GM18502 (cell line): ENCODE measurements around the gene TNS3.

ENCODE experiments used
- ATAC-seq: cut with Tn5 transposase; IDR thresholded peaks from one replicate; pipeline ENCODE4 v1.9.1; 2021; ENCODE audit warnings: mild to moderate bottlenecking; ENCODE audit not compliant: unreplicated experiment, poor library complexity

Gene TNS3

DNA sequence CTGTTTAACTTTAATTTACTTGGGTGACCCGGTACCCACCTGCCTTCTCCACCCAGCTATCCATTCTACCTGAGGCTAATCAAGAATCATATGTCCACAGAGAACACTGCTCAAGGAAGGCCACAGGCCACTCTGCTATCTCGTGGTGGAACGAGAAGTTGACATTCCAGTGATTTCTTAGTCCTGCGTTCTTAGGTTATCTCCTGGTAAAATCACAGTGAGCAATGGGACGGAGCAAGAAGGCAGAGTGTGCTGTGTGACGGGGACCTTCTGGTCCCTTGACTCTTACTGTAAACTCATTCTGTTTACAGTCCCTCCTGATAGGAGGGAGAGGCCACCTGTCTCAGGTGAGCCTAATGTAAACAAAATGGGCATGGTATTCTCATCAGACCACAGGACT is 256.6 kb downstream of the TNS3 start:
- ATAC-seq = no peak

DNA sequence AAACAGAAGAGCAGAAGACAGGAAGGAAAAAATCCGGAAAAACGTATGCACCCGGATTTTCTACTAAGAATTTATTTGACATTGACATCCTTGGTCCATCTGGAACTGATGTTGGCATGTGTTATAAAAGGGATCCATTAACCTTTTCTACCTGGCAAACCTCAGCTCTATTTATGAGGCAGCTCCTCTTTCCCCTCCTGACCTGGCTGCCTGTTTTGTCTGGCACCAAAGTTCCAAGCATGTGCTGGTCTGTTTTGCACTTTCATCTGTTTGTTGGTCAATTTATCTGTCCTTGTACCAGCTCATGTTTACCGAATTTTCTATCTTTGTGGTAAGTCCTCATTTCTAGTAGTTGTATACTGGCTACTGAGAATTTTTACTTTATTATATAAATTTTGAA is 258.0 kb downstream of the TNS3 start:
- no peak for ATAC-seq

DNA sequence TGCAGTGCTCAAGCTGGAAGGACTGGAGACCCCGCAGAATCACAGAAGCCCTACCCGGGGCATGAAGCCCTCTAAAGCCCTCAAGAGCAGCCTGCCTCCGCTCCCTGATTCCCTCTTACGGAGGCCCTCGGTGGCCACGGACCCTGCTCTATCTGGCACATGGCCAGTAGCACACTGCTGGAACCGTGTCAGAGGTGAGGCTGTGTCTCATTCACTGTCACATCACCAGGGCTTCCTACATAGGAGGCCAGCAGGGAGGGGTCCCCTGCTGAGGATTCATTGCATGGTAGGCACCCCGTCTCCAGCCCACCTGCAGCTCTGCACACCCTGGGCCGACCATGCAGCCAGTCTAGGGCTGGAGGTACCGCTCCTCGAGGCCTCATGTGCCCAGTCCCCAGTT is 259.2 kb downstream of the TNS3 start:
- ATAC-seq = no peak

DNA sequence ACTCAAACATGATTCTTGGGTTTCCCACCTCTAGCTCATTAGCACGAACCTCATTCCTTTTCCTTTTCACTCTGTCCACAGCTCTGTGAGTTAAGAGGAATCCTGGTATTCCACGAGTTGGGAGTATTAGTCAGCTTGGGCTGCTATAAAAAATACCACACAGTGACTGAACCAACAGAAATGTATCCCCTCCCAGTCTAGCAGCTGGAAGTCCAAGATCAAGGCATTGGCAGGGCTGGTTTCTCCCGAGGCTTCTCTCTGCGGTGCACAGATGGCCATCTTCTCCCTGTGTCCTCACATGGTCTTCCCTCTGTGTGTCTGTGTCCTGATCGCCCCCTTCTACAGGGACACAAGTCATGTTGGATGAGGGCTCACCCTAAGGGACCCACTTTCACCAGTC is 261.6 kb downstream of the TNS3 start:
- no peak for ATAC-seq

DNA sequence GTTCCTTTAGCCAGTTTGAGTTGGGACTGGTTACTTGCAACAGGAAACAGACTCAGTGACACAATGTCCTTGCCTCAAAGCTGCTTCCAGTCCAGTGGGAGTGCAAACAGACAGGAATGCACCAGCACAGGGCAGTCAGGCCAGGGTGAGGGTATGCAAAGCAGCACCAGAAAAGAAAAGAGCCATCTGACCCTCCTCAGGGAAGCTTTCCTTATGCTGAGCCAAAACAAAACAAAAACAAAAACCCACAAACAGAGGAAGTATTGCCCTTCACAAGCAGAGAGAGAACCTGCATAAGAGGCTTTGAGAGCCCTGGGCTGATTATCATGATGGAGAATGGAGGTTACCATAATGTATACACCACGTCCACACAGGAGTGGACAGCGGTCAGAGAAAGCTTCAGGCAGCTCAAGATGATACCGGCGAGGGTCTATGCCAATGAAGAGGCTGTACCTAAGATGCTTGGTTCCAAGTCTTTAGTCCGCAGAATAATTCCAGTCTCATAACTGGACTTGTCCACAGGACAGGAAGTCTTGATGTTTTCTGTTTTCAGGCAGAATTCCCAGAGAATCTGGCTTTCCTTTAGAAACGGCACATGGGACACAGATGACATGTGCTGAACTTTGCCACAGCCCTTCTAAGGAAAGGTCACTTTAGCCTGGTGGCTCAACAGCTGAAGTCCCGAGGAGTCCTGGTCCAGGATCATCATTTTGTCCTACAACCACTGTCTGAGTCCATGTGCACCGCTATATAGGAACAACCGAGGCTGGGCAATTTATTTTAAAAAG is 263.3 kb downstream of the TNS3 start:
- ATAC-seq = peak; percentile 79

DNA sequence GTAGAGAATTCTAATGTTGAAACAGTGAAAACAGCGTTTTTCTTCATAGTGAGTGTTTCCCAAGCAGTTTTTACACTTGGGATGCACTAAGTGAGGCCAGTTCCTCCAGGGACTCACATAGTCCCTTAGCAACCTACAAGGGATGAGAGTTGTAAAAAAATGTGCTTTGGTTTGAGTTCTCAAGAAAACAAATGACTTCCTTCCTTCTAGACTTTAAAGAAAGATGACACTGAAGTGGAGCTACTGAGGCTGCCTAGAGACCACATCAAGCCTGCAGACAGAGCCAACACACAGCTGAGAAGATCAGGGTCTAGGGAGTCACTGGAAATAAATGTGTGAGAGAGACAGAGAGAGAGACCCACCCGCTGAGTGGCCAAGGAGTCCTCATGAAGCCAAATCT is 264.4 kb downstream of the TNS3 start:
- ATAC-seq = no peak

DNA sequence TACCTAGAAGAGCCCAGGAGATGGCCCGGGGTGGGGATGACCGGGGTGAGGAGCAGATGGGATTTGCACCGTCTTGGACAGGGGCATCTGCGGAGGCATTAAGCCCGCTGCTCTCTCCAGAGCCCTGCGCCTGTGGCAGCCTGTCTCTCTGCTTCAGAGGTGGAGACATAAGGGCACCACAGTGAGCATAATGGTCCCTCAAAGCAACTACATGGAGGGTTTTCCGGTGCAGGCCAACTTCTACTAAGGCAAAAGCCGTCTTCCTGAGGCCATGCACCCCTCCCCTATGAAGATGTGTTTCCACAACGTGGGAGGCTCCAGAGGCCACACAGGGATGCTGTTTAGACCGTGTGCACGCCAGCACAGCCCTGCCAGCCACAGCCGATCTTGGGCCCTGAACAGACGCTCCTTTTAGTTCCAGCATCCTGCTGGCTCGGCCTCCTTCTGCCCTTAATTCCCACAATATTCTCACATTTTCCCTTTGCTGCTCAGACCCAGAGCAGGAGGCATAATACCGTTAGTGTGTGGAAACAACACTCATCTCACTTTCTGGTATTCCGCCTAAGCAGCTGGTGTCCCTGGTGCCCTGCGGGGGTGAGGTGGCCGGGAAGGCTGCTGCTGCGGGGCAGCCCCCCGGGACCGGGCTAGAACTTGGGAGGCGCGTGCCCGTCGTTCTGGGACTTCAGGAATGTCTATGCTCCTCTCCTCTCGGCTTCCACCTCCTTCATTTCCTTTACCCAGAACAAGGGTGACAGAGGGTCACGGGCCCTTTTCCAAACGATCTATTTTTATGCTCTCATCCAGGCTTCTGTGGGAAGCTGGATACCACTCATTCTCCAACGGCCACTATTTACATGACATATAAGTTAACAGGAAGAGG is 266.9 kb downstream of the TNS3 start:
- no peak for ATAC-seq

DNA sequence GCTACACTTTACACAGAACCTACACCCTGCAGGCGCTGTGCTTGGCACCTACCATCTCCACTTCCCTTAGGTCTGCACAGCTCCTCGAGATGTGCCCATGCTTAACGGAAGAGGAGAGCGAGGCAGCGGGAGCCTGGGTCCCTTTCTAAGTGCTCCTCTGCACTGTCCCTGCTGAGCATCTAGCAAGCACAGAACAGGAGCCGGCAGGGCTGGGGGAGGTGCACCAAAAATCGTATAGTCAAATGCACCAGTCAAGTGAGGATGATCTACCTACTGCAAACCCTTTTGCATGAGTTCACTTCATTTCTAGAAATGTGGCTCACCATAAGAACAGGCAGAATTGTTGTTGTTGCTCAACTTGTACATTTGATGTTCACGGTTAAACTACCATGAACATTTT is 267.7 kb downstream of the TNS3 start:
- ATAC-seq = no peak

DNA sequence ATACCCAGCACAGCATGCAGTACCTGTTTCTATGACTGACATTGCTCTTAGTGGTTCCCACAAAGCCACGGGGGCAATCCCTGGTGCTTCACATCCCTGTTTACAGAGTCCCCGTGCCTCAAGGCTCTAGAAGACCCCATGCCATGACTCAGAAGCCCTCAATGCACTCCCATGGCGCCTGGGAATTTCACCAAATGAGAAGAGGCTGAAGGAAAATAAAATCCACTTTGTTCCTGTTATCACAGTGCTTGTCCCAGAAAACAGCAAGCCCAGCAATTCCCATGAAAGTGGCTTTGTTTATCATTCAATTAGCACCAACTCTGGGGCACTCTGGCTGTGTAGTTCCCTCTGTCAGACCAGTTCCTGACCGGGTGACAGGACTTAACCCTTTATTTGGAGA is 268.3 kb downstream of the TNS3 start:
- no peak for ATAC-seq

DNA sequence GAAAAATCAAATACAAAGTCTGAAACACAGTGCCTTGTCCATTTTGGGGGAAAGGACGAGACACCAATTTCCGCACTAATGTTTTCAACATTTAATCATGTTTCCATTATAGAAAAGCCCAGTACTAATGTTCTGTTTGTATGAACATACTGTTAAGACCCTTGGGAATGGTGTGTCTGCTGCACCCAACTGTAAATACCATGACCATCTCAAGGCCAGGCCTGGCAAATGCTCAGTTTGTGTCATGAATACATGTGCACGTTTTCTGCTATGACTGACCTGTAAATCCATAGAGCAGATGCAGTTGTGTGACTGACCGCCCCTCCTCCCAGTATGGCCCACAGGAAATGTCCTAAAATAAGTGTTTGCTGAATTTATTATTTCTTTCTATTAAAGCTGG is 270.0 kb downstream of the TNS3 start:
- no peak for ATAC-seq

DNA sequence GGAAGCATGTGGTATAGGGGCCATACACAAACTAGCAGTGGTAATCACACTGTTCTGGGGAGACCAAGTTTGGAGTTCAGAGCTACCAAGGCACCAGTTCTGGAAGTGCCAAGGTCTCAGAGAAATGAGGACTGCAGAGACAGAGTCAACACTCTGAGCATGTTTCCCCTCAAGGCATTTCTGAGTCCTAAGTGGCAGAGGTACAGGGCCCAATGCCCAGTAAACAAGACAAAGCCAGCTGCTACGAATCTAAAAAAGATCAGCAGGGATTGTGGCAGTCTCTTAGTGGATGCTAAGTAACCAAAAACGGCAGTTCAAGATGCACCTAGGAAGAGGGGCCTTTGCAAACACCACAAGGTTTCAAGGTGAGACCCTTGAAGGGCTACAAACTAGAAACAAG is 271.9 kb downstream of the TNS3 start:
- ATAC-seq = no peak

DNA sequence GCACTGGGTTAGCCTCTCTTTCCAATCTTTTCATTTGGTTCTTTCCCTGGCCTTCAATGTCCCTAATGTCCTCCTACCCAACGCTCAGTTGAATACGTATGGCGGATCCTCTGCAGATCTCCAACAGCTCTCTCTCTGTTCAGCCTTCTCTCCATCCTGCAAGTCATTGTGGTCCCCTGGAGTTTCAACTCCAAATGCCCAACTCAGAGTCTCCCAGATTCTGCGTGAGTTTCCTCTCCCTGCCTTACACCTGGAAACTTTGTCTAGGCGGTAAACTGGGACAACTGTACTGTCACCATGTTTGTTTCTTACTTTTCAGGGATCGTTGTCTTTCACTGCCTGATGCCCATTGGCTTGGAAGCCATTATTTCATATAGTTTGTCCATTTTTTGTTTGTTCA is 273.1 kb downstream of the TNS3 start:
- no peak for ATAC-seq

DNA sequence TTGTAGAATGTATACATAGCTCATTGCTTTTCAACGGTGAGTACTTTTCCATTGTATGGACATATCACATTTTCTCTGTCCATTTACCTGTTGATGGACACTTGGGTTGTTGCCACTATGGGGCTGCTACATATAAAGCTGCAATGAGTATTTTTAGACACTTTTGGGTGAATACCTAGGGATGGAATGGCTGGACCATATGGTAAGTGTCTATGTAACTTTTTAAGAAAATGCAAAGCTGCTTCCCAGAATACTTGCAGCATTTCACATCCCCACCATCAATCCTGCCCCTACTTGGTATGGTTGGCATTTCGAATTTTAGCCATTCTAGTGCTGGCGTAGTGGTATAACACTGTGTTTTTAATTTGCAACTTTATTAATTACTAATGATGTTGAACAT is 274.6 kb downstream of the TNS3 start:
- no peak for ATAC-seq

DNA sequence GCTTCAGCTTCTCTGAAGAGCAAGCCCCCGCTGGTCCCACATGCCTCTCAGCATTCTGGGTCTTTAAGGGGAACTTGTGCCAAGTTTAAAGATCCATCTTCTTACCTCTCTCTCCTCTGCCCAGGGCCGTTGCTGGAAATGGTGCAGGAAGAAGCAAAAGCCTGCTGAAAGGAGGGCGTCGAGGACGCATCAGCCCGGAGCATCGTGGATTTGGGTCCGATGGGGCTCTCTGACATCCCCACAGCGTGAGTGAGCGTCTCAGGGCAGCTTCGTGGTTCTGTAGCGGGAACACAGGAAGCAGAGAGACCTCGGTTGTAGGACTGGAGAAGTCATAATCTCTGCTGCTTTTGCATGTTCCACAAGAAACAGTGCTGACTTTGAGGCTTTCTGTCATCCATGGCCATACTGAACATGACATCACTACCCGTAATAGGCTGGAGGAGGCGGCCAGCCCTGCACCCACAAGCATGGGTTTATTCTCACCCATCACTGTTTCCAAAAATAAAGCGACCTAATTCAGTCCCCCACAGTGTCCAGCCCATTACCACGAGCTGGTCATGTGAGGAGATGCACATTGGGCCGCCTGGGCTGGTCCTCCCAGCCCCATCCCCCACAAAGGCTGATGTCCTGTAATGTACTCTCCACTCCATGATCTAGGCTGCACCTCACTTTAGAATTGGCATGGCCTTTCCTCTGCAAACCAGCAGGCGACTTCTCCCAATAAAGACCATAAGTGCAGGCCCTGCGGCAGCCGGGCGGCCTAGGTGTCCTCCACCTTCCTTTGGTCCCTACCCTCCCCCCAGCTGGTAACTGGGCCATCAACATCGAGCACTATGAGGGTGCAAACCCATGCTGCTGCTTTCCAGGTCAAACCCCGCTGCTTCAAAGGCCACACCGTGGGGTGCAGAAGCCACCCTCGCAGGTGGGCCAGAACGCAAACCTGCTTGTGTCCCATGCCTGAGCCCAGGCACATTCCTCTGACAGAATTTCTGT is 276.9 kb downstream of the TNS3 start:
- no peak for ATAC-seq

DNA sequence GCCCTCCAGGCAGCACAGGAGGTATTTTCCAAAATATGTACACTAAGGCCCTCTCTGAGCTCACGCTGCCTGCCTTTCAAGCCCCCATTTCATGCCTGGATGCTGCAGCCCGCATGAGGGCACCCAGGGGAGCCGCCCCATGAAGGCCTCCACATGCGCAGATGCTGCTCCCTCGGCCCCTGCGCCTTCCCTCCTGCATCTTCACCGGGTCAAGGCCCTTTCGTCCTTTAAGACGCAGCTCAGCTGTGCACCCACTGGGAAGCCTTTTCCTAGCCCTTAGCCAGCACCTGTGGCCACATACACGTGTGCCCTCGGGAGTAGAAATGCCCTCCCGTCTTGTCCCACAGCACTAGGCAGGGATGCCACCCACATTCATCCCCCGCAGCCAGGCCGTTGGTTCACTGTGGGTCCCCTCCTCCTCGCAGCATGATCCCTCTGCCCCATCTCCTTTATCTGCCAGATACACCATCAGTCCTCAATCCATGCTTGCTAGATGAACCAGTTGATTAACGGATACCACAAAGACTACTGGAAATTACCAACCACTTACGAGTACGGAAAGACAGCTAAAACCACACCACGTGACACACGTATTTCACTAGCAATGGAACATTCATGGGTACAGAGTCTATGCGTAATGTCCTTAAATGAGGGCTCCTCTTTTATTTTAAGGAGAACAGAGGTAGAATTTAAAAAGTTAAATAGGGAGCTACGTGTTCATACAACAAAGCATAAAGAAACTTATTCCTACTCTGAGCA is 278.0 kb downstream of the TNS3 start:
- ATAC-seq = no peak

DNA sequence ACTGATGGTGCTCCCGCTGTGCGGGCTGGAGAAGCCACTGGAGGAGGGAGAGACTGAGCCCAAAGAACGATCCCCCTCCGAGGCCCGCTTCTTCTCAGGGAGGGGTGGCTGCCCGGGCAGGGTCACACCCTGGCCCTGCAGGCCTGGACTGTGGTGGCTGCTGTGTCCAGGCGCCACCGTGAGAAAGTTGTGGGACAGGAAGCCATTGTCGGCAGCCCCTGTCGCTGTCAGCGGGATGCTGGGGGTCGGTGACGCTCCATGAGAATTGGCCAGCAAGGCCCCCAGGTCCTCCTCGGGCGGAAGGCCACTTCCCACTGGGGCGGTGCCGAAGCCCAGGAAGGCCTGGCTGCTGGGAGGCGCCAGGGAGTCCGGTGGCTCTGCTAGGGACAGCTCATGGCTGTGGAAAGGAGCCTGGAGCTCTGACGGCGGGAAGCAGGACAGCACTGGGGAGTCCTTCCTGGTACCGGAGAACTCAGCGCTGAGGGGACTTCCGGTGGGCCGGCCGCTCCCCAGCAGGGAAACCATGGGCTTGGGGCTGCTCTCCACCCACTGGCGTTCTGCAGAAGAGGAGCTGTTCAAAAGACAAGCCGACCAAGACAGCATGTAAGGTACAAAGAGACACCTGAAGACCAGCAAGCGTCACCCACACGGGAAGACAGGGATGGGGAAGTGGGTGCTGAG is 278.8 kb downstream of the TNS3 start:
- no peak for ATAC-seq

DNA sequence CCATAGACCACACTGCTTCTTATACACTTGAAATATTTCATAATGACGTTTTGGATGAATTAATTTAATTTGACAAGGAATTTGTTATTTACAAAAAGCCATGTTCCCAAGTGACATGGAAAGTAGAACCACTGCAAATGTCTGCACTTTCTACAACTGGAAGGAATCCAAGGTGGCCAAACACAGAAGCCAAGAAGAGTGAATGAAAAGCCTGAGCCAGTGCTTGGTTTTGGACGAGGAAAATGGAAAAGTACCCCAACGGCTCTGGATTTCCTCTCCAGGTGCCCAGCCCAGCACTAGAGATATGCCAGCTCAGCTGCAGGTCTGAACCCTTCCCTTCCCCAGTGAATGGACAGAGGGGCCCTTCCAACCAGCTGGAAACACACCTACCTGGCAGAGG is 279.4 kb downstream of the TNS3 start:
- ATAC-seq = no peak

DNA sequence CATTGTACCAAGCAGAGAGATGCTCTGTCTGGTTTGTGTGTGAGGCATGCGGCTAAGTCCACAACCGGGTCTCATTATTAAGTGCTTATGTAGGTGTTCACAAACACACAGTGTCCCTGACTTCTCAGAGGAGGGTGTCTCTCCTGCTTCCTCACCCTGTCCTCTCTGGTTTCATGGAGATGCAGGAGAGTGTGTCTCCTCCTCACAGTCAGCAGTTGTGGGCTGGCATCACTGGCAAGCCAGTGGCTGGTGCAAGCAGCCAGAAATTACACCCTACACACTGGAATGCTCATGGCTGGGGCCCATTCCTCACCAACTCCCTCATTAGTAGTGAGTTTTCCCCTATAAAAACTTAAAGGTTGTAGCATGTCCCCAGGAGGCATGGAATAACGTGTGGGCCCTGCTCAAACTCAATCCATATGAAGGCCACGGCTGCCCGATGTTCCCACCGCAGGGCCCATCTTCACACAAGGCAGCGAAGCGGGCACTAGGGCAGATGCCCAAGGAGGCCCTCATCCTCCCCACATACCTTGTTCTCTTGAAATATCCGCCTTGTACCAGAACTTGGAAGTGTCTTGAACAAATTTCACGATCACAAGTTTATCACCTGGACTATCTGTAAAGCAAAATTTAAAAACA is 280.1 kb downstream of the TNS3 start:
- ATAC-seq = no peak

DNA sequence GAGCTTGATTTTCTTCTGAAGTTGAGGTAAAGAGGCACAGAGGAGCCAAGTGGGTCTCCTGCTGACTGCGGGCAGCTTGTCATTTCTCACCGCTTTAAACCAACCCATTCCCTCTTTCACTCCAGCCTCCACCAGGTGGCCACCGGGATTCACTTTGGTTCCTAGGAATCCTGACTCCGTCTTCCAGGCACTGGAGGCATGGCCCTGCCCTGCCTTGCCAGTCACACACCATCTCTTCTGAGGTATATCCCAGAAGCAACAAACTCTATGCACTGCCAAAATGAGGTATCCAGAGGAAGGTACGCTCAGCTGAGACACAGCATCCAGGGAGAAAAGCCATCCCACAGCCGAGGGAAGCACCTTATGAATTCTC is 280.8 kb downstream of the TNS3 start:
- no peak for ATAC-seq
